GM12801 (cell line): ENCODE data around the gene KCNAB2.

Experiments
- CTCF ChIP-seq: IDR thresholded peaks from one replicate; pipeline ENCODE4 v1.5.1; 2011; ENCODE audit warnings: control low read depth; ENCODE audit not compliant: insufficient read length; ENCODE audit errors: extremely low read depth

The KCNAB2 gene

GRCh38 chr1:6066680-6067079 is 21.0 kb downstream of the KCNAB2 start:
- TF ChIP-seq CTCF, result no peak

DNA sequence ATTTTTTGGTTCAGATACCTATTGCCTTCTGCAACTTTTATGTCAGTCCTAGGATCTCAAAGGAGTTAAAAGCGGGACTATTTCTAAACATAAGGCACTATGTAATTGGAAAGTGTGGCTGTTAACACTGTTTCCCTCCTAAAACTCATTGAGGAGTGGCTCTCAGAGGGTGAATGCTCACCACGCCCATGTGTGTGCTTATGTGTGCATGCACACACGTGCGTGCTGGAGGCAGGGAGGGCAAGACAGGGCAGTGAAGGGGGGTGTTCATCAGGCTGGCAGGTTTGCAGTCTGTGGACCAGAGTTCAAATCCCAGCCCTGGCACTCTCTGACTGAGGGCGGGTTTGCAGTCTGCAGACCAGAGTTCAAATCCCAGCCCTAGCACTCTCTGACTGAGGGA is 22.4 kb downstream of the KCNAB2 start:
- no peak for TF ChIP-seq CTCF

GRCh38 chr1:6068932-6069331 is 23.2 kb downstream of the KCNAB2 start:
- no peak for TF ChIP-seq CTCF

- TF ChIP-seq CTCF, result no peak
These were observed 23.9 kb downstream of the KCNAB2 start for GRCh38 chr1:6069573-6069972.

GRCh38 chr1:6070450-6070974 is 24.8 kb downstream of the KCNAB2 start:
- TF ChIP-seq CTCF, result no peak

- TF ChIP-seq CTCF, result no peak
These were observed 25.5 kb downstream of the KCNAB2 start for GRCh38 chr1:6071219-6071618.

DNA sequence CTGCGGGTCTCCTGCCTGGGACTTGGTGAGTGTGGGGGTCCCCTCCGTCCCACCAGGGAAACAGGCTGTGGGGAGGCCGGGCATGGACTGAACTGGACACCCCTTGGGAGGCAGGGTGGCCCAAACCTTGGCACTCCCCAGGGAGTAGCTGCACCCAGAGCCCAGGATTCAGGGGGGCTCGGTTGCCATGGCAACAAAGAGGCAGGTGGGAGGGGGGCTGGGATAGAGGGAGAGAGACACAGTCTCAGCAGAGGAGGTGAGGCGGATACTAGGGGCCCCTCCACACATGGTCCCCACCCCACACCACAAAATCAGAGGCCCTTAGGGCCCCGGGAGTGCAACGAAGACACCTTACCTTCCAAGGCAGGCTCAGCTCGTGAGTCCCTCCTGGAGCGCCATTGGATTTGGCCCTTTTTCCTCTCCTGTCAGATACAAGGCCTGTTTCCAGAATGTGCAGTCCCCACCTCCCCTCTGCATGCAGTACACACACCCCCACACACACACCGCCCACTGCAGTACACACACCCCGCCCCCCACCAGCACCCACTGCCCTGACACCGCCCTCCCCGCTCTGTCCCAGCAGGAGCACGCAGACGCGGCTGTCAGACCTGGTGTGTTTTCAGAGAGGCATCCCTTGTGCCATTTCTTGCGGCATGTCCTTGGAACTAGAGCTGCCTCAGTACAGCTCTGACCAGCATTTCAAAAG is 27.2 kb downstream of the KCNAB2 start:
- TF ChIP-seq CTCF, result no peak
